ENCODE data around the gene WDR26. TPM values are rescaled to one million over a fixed set of nuclear protein-coding genes. Genes with fewer than 3 reads are reported as not detected.

Gene WDR26
- total RNA-seq, 1 donor from 2014 or later, result 105 TPM

- H3K27ac Mint-ChIP-seq (ENCODE audit: unreplicated experiment), result no peak overlapping the region
Observed at GRCh38 chr1:224378855-224379631, 55.6 kb downstream of the WDR26 start.

GRCh38 chr1:224377676-224378006 is 57.0 kb downstream of the WDR26 start:
- TF ChIP-seq CTCF (IDR thresholded peaks at IDR 0.05; ENCODE audit: insufficient read depth, low read depth, low read length), result no peak
- no peak for TF ChIP-seq EZH2 (IDR thresholded peaks at IDR 0.05; ENCODE audit: insufficient read depth, low read length)

More at GRCh38 chr1:224378855-224379631, 55.6 kb downstream of the WDR26 start:
- Histone ChIP-seq H4K20me1 (ENCODE audit: insufficient read depth, low read length) (peaks cover 33% of the 10 kb centered on the region), H3K4me2 (ENCODE audit: low read length) (no peak overlapping the region), H3K27ac (ENCODE audit: low read depth, low read length) (no peak overlapping the region), H3K79me2 (ENCODE audit: insufficient read depth, low read length) (peaks cover 2% of the 10 kb centered on the region), H3K4me1 (ENCODE audit: insufficient read depth, low read length) (peaks cover 10% of the 10 kb centered on the region), H3K9ac (ENCODE audit: low read length) (no peak overlapping the region), H3K9me3 (ENCODE audit: insufficient read depth, low read depth, low read length) (no peaks in the 10 kb centered on the region), H3K4me3 (ENCODE audit: insufficient read depth, low read depth, low read length) (no peak overlapping the region), H2AFZ (ENCODE audit: low read depth, low read length) (no peak overlapping the region), H3K27me3 (ENCODE audit: insufficient read depth, low read length) (no peaks in the 10 kb centered on the region), H3K36me3 (ENCODE audit: insufficient read depth, low read length) (peaks cover 25% of the 10 kb centered on the region)
- H3K4me1 Mint-ChIP-seq (ENCODE audit: low read depth, unreplicated experiment), result peaks cover 39% of the 10 kb centered on the region
- no peak overlapping the region for H3K4me3 Mint-ChIP-seq (ENCODE audit: unreplicated experiment)
- no peaks in the 10 kb centered on the region for H3K27me3 Mint-ChIP-seq (ENCODE audit: low read depth, unreplicated experiment)
- FAIRE-seq (no peak), DNase-seq (ENCODE audit: low read depth) (no peak)
- TF ChIP-seq EZH2 (IDR thresholded peaks at IDR 0.05; ENCODE audit: insufficient read depth, low read length) (no peak), CTCF (IDR thresholded peaks at IDR 0.05; ENCODE audit: insufficient read depth, low read depth, low read length) (no peak)
- H3K9me3 Mint-ChIP-seq (ENCODE audit: unreplicated experiment), result no peaks in the 10 kb centered on the region
- H3K36me3 Mint-ChIP-seq (ENCODE audit: low read depth, unreplicated experiment), result peaks cover 9% of the 10 kb centered on the region

GRCh38 chr1:224375059-224375458 is 59.5 kb downstream of the WDR26 start:
- Mint-ChIP-seq H3K36me3 (ENCODE audit: low read depth, unreplicated experiment) (peaks cover 21% of the 10 kb centered on the region), H3K9me3 (ENCODE audit: unreplicated experiment) (no peaks in the 10 kb centered on the region), H3K4me1 (ENCODE audit: low read depth, unreplicated experiment) (peaks cover 35% of the 10 kb centered on the region), H3K27ac (ENCODE audit: unreplicated experiment) (no peak overlapping the region), H3K4me3 (ENCODE audit: unreplicated experiment) (no peak overlapping the region), H3K27me3 (ENCODE audit: low read depth, unreplicated experiment) (no peaks in the 10 kb centered on the region)
- H2AFZ ChIP-seq (ENCODE audit: low read depth, low read length), result no peak overlapping the region
- H3K4me2 ChIP-seq (ENCODE audit: low read length), result no peak overlapping the region
- peaks cover 10% of the 10 kb centered on the region for H3K4me1 ChIP-seq (ENCODE audit: insufficient read depth, low read length)
- no peak overlapping the region for H3K4me3 ChIP-seq (ENCODE audit: insufficient read depth, low read depth, low read length)
- no peaks in the 10 kb centered on the region for H3K27me3 ChIP-seq (ENCODE audit: insufficient read depth, low read length)
- no peak for DNase-seq (ENCODE audit: low read depth)
- TF ChIP-seq CTCF (IDR thresholded peaks at IDR 0.05; ENCODE audit: insufficient read depth, low read depth, low read length), result no peak
- no peak for TF ChIP-seq EZH2 (IDR thresholded peaks at IDR 0.05; ENCODE audit: insufficient read depth, low read length)
- no peak overlapping the region for H3K9ac ChIP-seq (ENCODE audit: low read length)
- H3K9me3 ChIP-seq (ENCODE audit: insufficient read depth, low read depth, low read length), result no peaks in the 10 kb centered on the region
- H3K27ac ChIP-seq (ENCODE audit: low read depth, low read length), result no peak overlapping the region
- H4K20me1 ChIP-seq (ENCODE audit: insufficient read depth, low read length), result peaks cover 36% of the 10 kb centered on the region
- peaks cover 4% of the 10 kb centered on the region for H3K79me2 ChIP-seq (ENCODE audit: insufficient read depth, low read length)
- peaks cover 23% of the 10 kb centered on the region for H3K36me3 ChIP-seq (ENCODE audit: insufficient read depth, low read length)
- FAIRE-seq, result no peak

More at GRCh38 chr1:224377676-224378006, 57.0 kb downstream of the WDR26 start:
- peaks cover 10% of the 10 kb centered on the region for H3K4me1 ChIP-seq (ENCODE audit: insufficient read depth, low read length)
- Mint-ChIP-seq H3K4me3 (ENCODE audit: unreplicated experiment) (no peak overlapping the region), H3K27ac (ENCODE audit: unreplicated experiment) (peak overlapping the region; percentile 62), H3K9me3 (ENCODE audit: unreplicated experiment) (no peaks in the 10 kb centered on the region), H3K27me3 (ENCODE audit: low read depth, unreplicated experiment) (no peaks in the 10 kb centered on the region), H3K4me1 (ENCODE audit: low read depth, unreplicated experiment) (peaks cover 41% of the 10 kb centered on the region), H3K36me3 (ENCODE audit: low read depth, unreplicated experiment) (peaks cover 16% of the 10 kb centered on the region)
- peaks cover 4% of the 10 kb centered on the region for H3K79me2 ChIP-seq (ENCODE audit: insufficient read depth, low read length)
- H3K4me2 ChIP-seq (ENCODE audit: low read length), result peak overlapping the region; percentile 22
- H3K36me3 ChIP-seq (ENCODE audit: insufficient read depth, low read length), result peaks cover 25% of the 10 kb centered on the region
- no peaks in the 10 kb centered on the region for H3K9me3 ChIP-seq (ENCODE audit: insufficient read depth, low read depth, low read length)
- H3K9ac ChIP-seq (ENCODE audit: low read length), result no peak overlapping the region
- FAIRE-seq (no peak), DNase-seq (ENCODE audit: low read depth) (peak; percentile 60)
- H2AFZ ChIP-seq (ENCODE audit: low read depth, low read length), result no peak overlapping the region
- H4K20me1 ChIP-seq (ENCODE audit: insufficient read depth, low read length), result peaks cover 36% of the 10 kb centered on the region
- H3K27ac ChIP-seq (ENCODE audit: low read depth, low read length), result no peak overlapping the region
- H3K4me3 ChIP-seq (ENCODE audit: insufficient read depth, low read depth, low read length), result no peak overlapping the region
- no peaks in the 10 kb centered on the region for H3K27me3 ChIP-seq (ENCODE audit: insufficient read depth, low read length)
